SK-N-SH (cell line): ENCODE results near the gene SFR1. TPM values are rescaled to one million over a fixed set of nuclear protein-coding genes. Genes with fewer than 3 reads are reported as not detected.

Experiments
- CTCF ChIA-PET: fragments of 300-600, 350-600 bp; formaldehyde crosslinking; extraction: SDS; loops from one replicate; lab custom pipeline; 2021; lab: Yijun Ruan, JAX
- POLR2A ChIA-PET: fragments of 350-600 bp; sonication (Branson Sonifier 250); formaldehyde crosslinking; extraction: SDS; loops from one replicate; lab custom pipeline; 2020; ENCODE audit warnings: antibody characterized with exemption, inconsistent platforms; lab: Yijun Ruan, JAX
- DNase-seq: peaks from one replicate; pipeline ENCODE4 v3.0.0; 2012
- H2AFZ ChIP-seq: fragments of 200-600 bp; sonication (generic); 2 replicates; pipeline ENCODE4 v1.8.1; 2016; ENCODE audit warnings: antibody characterized with exemption, mild to moderate bottlenecking, low read depth
- H3F3A ChIP-seq: fragments of 200-600 bp; sonication (generic); replicated peaks from 2 replicates; pipeline ENCODE3; 2016; ENCODE audit warnings: antibody characterized with exemption, mild to moderate bottlenecking; ENCODE audit not compliant: insufficient read depth
- H3K27ac ChIP-seq, 2 experiments: fragments of 200-500 bp in 1 of 2; fragments of 200-600 bp in 1 of 2; sonication (Bioruptor generic) in 1 of 2; sonication (generic), shearing (Covaris generic) in 1 of 2; 2 replicates each; pipeline versions ENCODE4 v1.5.1 to v1.6.1; 2014 to 2016; ENCODE audit warnings: low read depth in 2 of 2, inconsistent platforms in 1 of 2, low read length in 1 of 2, mild to moderate bottlenecking in 1 of 2, mixed read lengths in 1 of 2
- H3K27me3 ChIP-seq: fragments of 200-600 bp; sonication (generic), shearing (Covaris generic); 2 replicates; pipeline ENCODE4 v1.6.1; 2016; ENCODE audit warnings: mixed run types; ENCODE audit not compliant: insufficient read depth
- H3K36me3 ChIP-seq, 2 experiments: fragments of 200-500 bp in 1 of 2; fragments of 200-600 bp in 1 of 2; sonication (Bioruptor generic) in 1 of 2; sonication (generic) in 1 of 2; replicated peaks in 1 of 2; 2 replicates each; pipeline versions ENCODE3 to v1.5.1; 2014 to 2016; ENCODE audit warnings: low read length in 1 of 2, mild to moderate bottlenecking in 1 of 2; ENCODE audit not compliant: insufficient read depth in 2 of 2, control insufficient read depth in 1 of 2
- H3K4me1 ChIP-seq, 2 experiments: fragments of 200-500 bp in 1 of 2; fragments of 200-600 bp in 1 of 2; sonication (Bioruptor generic) in 1 of 2; sonication (generic), shearing (Covaris generic) in 1 of 2; 2 replicates each; pipeline versions ENCODE4 v1.5.1 to v1.6.1; 2014 to 2016; ENCODE audit warnings: low read depth in 1 of 2, low read length in 1 of 2, mixed run types in 1 of 2; ENCODE audit not compliant: insufficient read depth in 2 of 2, control insufficient read depth in 1 of 2
- H3K4me2 ChIP-seq: fragments of 200-600 bp; sonication (generic), shearing (Covaris generic); 2 replicates; pipeline ENCODE4 v1.6.1; 2017; ENCODE audit warnings: mixed run types
- H3K4me3 ChIP-seq, 2 experiments: fragments of 200-500 bp in 1 of 2; fragments of 200-600 bp in 1 of 2; sonication (Bioruptor generic) in 1 of 2; sonication (generic), shearing (Covaris generic) in 1 of 2; 2 replicates each; pipeline versions ENCODE4 v1.5.1 to v1.8.1; 2014 to 2016; ENCODE audit warnings: low read depth in 2 of 2, inconsistent platforms in 1 of 2, low read length in 1 of 2, mild to moderate bottlenecking in 1 of 2, mixed read lengths in 1 of 2, moderate library complexity in 1 of 2
- H3K79me2 ChIP-seq: fragments of 200-600 bp; sonication (generic); 2 replicates; pipeline ENCODE4 v1.8.1; 2017; ENCODE audit warnings: mild to moderate bottlenecking; ENCODE audit not compliant: insufficient read depth
- H3K9ac ChIP-seq: fragments of 200-600 bp; sonication (generic); 2 replicates; pipeline ENCODE4 v1.6.1; 2017; ENCODE audit warnings: mixed run types
- H3K9me2 ChIP-seq: fragments of 200-600 bp; sonication (generic); 2 replicates; pipeline ENCODE4 v1.6.1; 2017; ENCODE audit warnings: mixed run types
- H3K9me3 ChIP-seq: fragments of 200-600 bp; sonication (generic); 2 replicates; pipeline ENCODE4 v1.6.1; 2017; ENCODE audit warnings: mixed run types, mild to moderate bottlenecking, moderate library complexity
- H4K20me1 ChIP-seq: fragments of 200-600 bp; sonication (generic); 2 replicates; pipeline ENCODE4 v1.6.1; 2017; ENCODE audit warnings: mild to moderate bottlenecking, mixed run types; ENCODE audit not compliant: insufficient read depth
- CHD2 ChIP-seq: fragments of 150-350 bp; IDR thresholded peaks from 2 replicates; pipeline ENCODE4 v1.6.1; 2018; ENCODE audit warnings: low read length; ENCODE audit not compliant: partially characterized antibody
- EP300 ChIP-seq, 2 experiments: IDR thresholded peaks; 2 replicates each; pipeline versions ENCODE4 v1.4.0 to v1.6.1; 2012; ENCODE audit warnings: borderline replicate concordance in 1 of 2, low read depth in 1 of 2, low read length in 1 of 2
- EZH2phosphoT487 ChIP-seq: fragments of 200-600 bp; sonication (generic); IDR thresholded peaks from 2 replicates; pipeline ENCODE4 v1.6.1; 2017; ENCODE audit warnings: low read depth, mixed run types, mild to moderate bottlenecking, antibody characterized with exemption, moderate library complexity, borderline replicate concordance
- FOXJ3 ChIP-seq: sonication (generic); formaldehyde crosslinking; IDR thresholded peaks from 2 replicates; pipeline ENCODE4 v1.5.1; 2020; ENCODE audit warnings: mild to moderate bottlenecking, missing genetic modification reagents
- FOXM1 ChIP-seq: IDR thresholded peaks from 2 replicates; pipeline ENCODE4 v1.4.0; 2012; ENCODE audit warnings: low read depth, mild to moderate bottlenecking
- GABPA ChIP-seq: IDR thresholded peaks from 2 replicates; pipeline ENCODE4 v1.4.0; 2012; ENCODE audit warnings: low read depth, mild to moderate bottlenecking
- GATA2 ChIP-seq: sonication (generic); formaldehyde crosslinking; IDR thresholded peaks from 2 replicates; pipeline ENCODE4 v1.5.0; 2020; ENCODE audit warnings: mild to moderate bottlenecking, missing genetic modification reagents
- JUND ChIP-seq: IDR thresholded peaks from 2 replicates; pipeline ENCODE4 v1.4.0; 2012
- NRF1 ChIP-seq: IDR thresholded peaks from 2 replicates; pipeline ENCODE4 v1.6.1; 2012; ENCODE audit warnings: low read depth, mild to moderate bottlenecking, low read length
- POLR2AphosphoS5 ChIP-seq: IDR thresholded peaks from 2 replicates; pipeline ENCODE4 v1.6.1; 2012; ENCODE audit warnings: low read depth, low read length
- RAD21 ChIP-seq: IDR thresholded peaks from 2 replicates; pipeline ENCODE4 v1.6.1; 2012; ENCODE audit warnings: mild to moderate bottlenecking, low read length
- RFX5 ChIP-seq: IDR thresholded peaks from 2 replicates; pipeline ENCODE4 v1.6.1; 2012; ENCODE audit warnings: mild to moderate bottlenecking, improper control_type of control experiment, low read length
- RXRA ChIP-seq: IDR thresholded peaks from 2 replicates; pipeline ENCODE4 v1.4.0; 2012; ENCODE audit warnings: low read depth, mild to moderate bottlenecking, borderline replicate concordance
- SIN3A ChIP-seq: IDR thresholded peaks from 2 replicates; pipeline ENCODE4 v1.6.1; 2012; ENCODE audit warnings: low read depth, mild to moderate bottlenecking, low read length, moderate library complexity, borderline replicate concordance
- SMC3 ChIP-seq: IDR thresholded peaks from 2 replicates; pipeline ENCODE4 v1.6.1; 2012; ENCODE audit warnings: low read depth, low read length, improper control_type of control experiment
- TEAD4 ChIP-seq: IDR thresholded peaks from 2 replicates; pipeline ENCODE4 v1.4.0; 2012; ENCODE audit warnings: mild to moderate bottlenecking, borderline replicate concordance; ENCODE audit not compliant: insufficient read depth
- USF2 ChIP-seq: fragments of 150-350 bp; IDR thresholded peaks from 2 replicates; pipeline ENCODE4 v1.6.1; 2017; ENCODE audit warnings: antibody characterized with exemption, low read length, low read depth, borderline replicate concordance
- YY1 ChIP-seq: IDR thresholded peaks from 2 replicates; pipeline ENCODE4 v1.4.0; 2012; ENCODE audit warnings: low read depth, mild to moderate bottlenecking
- polyA plus RNA-seq, 3 experiments: library from polyadenylated mRNA; depleted of rRNA; stranded (reverse); fragments of >200 nt; gene quantifications; 2 replicates each; pipeline ENCODE4 v1.2.3, GENCODE V29; 2012
- TF ChIP-seq, protein P1 (sequence below): IDR thresholded peaks from 2 replicates; pipeline ENCODE4 v1.6.1; 2012; ENCODE audit warnings: mild to moderate bottlenecking, low read depth, low read length, moderate library complexity
- TF ChIP-seq, protein P2 (sequence below): fragments of 150-350 bp; IDR thresholded peaks from 2 replicates; pipeline ENCODE4 v1.6.1; 2016; ENCODE audit warnings: mild to moderate bottlenecking, low read depth, low read length

Gene SFR1
- polyA plus RNA-seq, 1 of the 3 experiments (the other 2 are of a cell fraction), result 1.5 TPM

GRCh38 chr10:104099269-104099668 is 22.7 kb upstream of the SFR1 start (continued):
- no peak for TF ChIP-seq USF2
- TF ChIP-seq FOXJ3, result no peak
- no peak for TF ChIP-seq POLR2AphosphoS5
- no peak for TF ChIP-seq TEAD4

- no peaks in the 10 kb centered on the region for H3K79me2 ChIP-seq
- DNase-seq, result no peak
- no peak overlapping the region for H3K9ac ChIP-seq
- H3K9me3 ChIP-seq, result no peaks in the 10 kb centered on the region; the same call in 1 of the 2 replicates
- ChIA-PET POLR2A (no interaction called here), CTCF (interaction anchor here (1.4 to 1.7 kb wide), 3 partner anchors 9 to 21 kb away, joined by 3 to 6 read pairs (median 4); partner anchors contain the start of gene SFR1)
- H3F3A ChIP-seq, result no peaks in the 10 kb centered on the region
- H3K4me2 ChIP-seq, result no peak overlapping the region
- no peak overlapping the region for H2AFZ ChIP-seq
- H3K27me3 ChIP-seq, result no peaks in the 10 kb centered on the region
- no peaks in the 10 kb centered on the region for H3K36me3 ChIP-seq
- H3K9me2 ChIP-seq, result no peaks in the 10 kb centered on the region
- H3K4me1 ChIP-seq, result no peaks in the 10 kb centered on the region
- H3K4me3 ChIP-seq, result no peak overlapping the region
- no peak overlapping the region for H3K27ac ChIP-seq
- TF ChIP-seq FOXM1 (no peak), EZH2phosphoT487 (no peak), CHD2 (no peak), JUND (no peak), SMC3 (no peak), GABPA (no peak), GATA2 (CRISPR knock-in tag) (no peak), SIN3A (no peak), RFX5 (no peak), RAD21 (no peak), NRF1 (no peak), YY1 (no peak), USF2 (no peak), RXRA (no peak), EP300 (IDR thresholded peaks at IDR 0.05; ENCODE audit: borderline replicate concordance in 1 of 2, low read depth in 1 of 2, low read length in 1 of 2) (no peak)
- TF ChIP-seq, protein P1, sequence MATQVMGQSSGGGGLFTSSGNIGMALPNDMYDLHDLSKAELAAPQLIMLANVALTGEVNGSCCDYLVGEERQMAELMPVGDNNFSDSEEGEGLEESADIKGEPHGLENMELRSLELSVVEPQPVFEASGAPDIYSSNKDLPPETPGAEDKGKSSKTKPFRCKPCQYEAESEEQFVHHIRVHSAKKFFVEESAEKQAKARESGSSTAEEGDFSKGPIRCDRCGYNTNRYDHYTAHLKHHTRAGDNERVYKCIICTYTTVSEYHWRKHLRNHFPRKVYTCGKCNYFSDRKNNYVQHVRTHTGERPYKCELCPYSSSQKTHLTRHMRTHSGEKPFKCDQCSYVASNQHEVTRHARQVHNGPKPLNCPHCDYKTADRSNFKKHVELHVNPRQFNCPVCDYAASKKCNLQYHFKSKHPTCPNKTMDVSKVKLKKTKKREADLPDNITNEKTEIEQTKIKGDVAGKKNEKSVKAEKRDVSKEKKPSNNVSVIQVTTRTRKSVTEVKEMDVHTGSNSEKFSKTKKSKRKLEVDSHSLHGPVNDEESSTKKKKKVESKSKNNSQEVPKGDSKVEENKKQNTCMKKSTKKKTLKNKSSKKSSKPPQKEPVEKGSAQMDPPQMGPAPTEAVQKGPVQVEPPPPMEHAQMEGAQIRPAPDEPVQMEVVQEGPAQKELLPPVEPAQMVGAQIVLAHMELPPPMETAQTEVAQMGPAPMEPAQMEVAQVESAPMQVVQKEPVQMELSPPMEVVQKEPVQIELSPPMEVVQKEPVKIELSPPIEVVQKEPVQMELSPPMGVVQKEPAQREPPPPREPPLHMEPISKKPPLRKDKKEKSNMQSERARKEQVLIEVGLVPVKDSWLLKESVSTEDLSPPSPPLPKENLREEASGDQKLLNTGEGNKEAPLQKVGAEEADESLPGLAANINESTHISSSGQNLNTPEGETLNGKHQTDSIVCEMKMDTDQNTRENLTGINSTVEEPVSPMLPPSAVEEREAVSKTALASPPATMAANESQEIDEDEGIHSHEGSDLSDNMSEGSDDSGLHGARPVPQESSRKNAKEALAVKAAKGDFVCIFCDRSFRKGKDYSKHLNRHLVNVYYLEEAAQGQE, result no peak
- TF ChIP-seq, protein P2, sequence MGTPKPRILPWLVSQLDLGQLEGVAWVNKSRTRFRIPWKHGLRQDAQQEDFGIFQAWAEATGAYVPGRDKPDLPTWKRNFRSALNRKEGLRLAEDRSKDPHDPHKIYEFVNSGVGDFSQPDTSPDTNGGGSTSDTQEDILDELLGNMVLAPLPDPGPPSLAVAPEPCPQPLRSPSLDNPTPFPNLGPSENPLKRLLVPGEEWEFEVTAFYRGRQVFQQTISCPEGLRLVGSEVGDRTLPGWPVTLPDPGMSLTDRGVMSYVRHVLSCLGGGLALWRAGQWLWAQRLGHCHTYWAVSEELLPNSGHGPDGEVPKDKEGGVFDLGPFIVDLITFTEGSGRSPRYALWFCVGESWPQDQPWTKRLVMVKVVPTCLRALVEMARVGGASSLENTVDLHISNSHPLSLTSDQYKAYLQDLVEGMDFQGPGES, result no peak
- H4K20me1 ChIP-seq, result no peaks in the 10 kb centered on the region
Measured at GRCh38 chr10:104099941-104100340, 22.0 kb upstream of the SFR1 start.
